H9 (cell line): ENCODE results near the gene PLXNC1. TPM values are rescaled to one million over a fixed set of nuclear protein-coding genes. Genes with fewer than 3 reads are reported as not detected.

ENCODE experiments used
- DNase-seq: peaks from one replicate; pipeline ENCODE4 v3.0.0-alpha.2; 2017
- H2AFZ ChIP-seq: one replicate; pipeline ENCODE4 v1.6.1; 2013; ENCODE audit warnings: mild to moderate bottlenecking, low read length, control low read depth, moderate library complexity
- H2AK5ac ChIP-seq: 2 replicates; pipeline ENCODE4 v1.6.1; 2013; ENCODE audit warnings: low read length, control low read depth, mixed read lengths; ENCODE audit not compliant: insufficient read length
- H2BK120ac ChIP-seq: one replicate; pipeline ENCODE4 v1.6.1; 2013; ENCODE audit warnings: low read depth, mild to moderate bottlenecking, low read length, control low read depth, inconsistent platforms; ENCODE audit not compliant: poor library complexity, severe bottlenecking
- H2BK12ac ChIP-seq: 2 replicates; pipeline ENCODE4 v1.6.1; 2013; ENCODE audit warnings: low read length, control low read depth, mixed read lengths, low read depth; ENCODE audit not compliant: insufficient read length
- H2BK15ac ChIP-seq: 2 replicates; pipeline ENCODE4 v1.6.1; 2013; ENCODE audit warnings: low read depth, low read length, control low read depth
- H2BK20ac ChIP-seq: one replicate; pipeline ENCODE4 v1.6.1; 2013; ENCODE audit warnings: low read depth, mild to moderate bottlenecking, low read length, control low read depth, inconsistent platforms; ENCODE audit not compliant: poor library complexity, severe bottlenecking
- H2BK5ac ChIP-seq: 2 replicates; pipeline ENCODE4 v1.6.1; 2013; ENCODE audit warnings: low read length, control low read depth, mixed read lengths; ENCODE audit not compliant: insufficient read length
- H3K14ac ChIP-seq: 2 replicates; pipeline ENCODE4 v1.6.1; 2013; ENCODE audit warnings: low read length, control low read depth; ENCODE audit not compliant: insufficient read depth
- H3K18ac ChIP-seq: 2 replicates; pipeline ENCODE4 v1.6.1; 2013; ENCODE audit warnings: low read depth, mild to moderate bottlenecking, mixed read lengths, low read length, control low read depth; ENCODE audit not compliant: insufficient read length
- H3K23ac ChIP-seq: 2 replicates; pipeline ENCODE4 v1.6.1; 2013; ENCODE audit warnings: low read length, control low read depth, mixed read lengths, low read depth; ENCODE audit not compliant: insufficient read length
- H3K23me2 ChIP-seq: 2 replicates; pipeline ENCODE4 v1.6.1; 2013; ENCODE audit warnings: low read depth, mild to moderate bottlenecking, mixed read lengths, low read length, control low read depth; ENCODE audit not compliant: insufficient read length, poor library complexity, severe bottlenecking
- H3K27ac ChIP-seq: 2 replicates; pipeline ENCODE4 v1.5.1; 2013; ENCODE audit warnings: low read length, control low read depth, mixed read lengths, low read depth; ENCODE audit not compliant: insufficient read length
- H3K27me3 ChIP-seq: 2 replicates; pipeline ENCODE4 v1.6.1; 2013; ENCODE audit warnings: low read length, control low read depth, inconsistent platforms; ENCODE audit not compliant: insufficient read depth
- H3K4ac ChIP-seq: 2 replicates; pipeline ENCODE4 v1.6.1; 2013; ENCODE audit warnings: low read depth, mild to moderate bottlenecking, control low read depth, inconsistent platforms, low read length, moderate library complexity
- H3K4me1 ChIP-seq: 2 replicates; pipeline ENCODE4 v1.6.1; 2013; ENCODE audit warnings: low read length, control low read depth, inconsistent platforms; ENCODE audit not compliant: insufficient read depth
- H3K4me2 ChIP-seq: 2 replicates; pipeline ENCODE4 v1.6.1; 2013; ENCODE audit warnings: low read length, control low read depth, mixed read lengths; ENCODE audit not compliant: insufficient read length, insufficient read depth
- H3K56ac ChIP-seq: 2 replicates; pipeline ENCODE4 v1.6.1; 2013; ENCODE audit warnings: low read depth, mild to moderate bottlenecking, mixed read lengths, low read length, control low read depth; ENCODE audit not compliant: insufficient read length
- H3K79me1 ChIP-seq: 2 replicates; pipeline ENCODE4 v1.6.1; 2013; ENCODE audit warnings: low read depth, mild to moderate bottlenecking, moderate library complexity, low read length, control low read depth, inconsistent platforms; ENCODE audit not compliant: insufficient read depth, poor library complexity, severe bottlenecking
- H3K79me2 ChIP-seq: 2 replicates; pipeline ENCODE4 v1.6.1; 2013; ENCODE audit warnings: low read length, control low read depth, inconsistent platforms; ENCODE audit not compliant: insufficient read depth
- H3K9ac ChIP-seq: 2 replicates; pipeline ENCODE4 v1.6.1; 2013; ENCODE audit warnings: low read length, control low read depth, mixed read lengths; ENCODE audit not compliant: insufficient read length; ENCODE audit errors: extremely low read depth
- H3K9me3 ChIP-seq: one replicate; pipeline ENCODE4 v1.6.1; 2013; ENCODE audit warnings: low read depth, low read length, inconsistent platforms; ENCODE audit not compliant: control insufficient read depth
- H3T11ph ChIP-seq: one replicate; pipeline ENCODE4 v1.6.1; 2013; ENCODE audit warnings: mild to moderate bottlenecking, low read length, control low read depth, inconsistent platforms
- H4K20me1 ChIP-seq: one replicate; pipeline ENCODE4 v1.6.1; 2013; ENCODE audit not compliant: control insufficient read depth, insufficient read length, insufficient read depth
- H4K5ac ChIP-seq: 2 replicates; pipeline ENCODE4 v1.6.1; 2013; ENCODE audit warnings: low read depth, mild to moderate bottlenecking, mixed read lengths, low read length, control low read depth; ENCODE audit not compliant: insufficient read length
- H4K8ac ChIP-seq: replicated peaks from 2 replicates; pipeline ENCODE4 v1.6.1; 2013; ENCODE audit warnings: low read length, control low read depth, mixed read lengths, low read depth; ENCODE audit not compliant: insufficient read length
- H4K91ac ChIP-seq: 2 replicates; pipeline ENCODE4 v1.6.1; 2013; ENCODE audit warnings: low read depth, mild to moderate bottlenecking, moderate library complexity, mixed read lengths, low read length, control low read depth; ENCODE audit not compliant: insufficient read length
- H3K27ac Mint-ChIP-seq, 3 experiments: 2 replicates in 2 of 3; 3 replicates in 1 of 3; pipeline ENCODE4 v1.8.0; 2020 to 2021; ENCODE audit warnings: mixed read lengths in 3 of 3, mild to moderate bottlenecking in 1 of 3, moderate library complexity in 1 of 3
- H3K27me3 Mint-ChIP-seq: 2 replicates; pipeline ENCODE4 v1.8.0; 2021; ENCODE audit warnings: low read depth, mild to moderate bottlenecking, moderate library complexity, mixed read lengths
- H3K36me3 Mint-ChIP-seq, 3 experiments: 2 replicates in 2 of 3; 3 replicates in 1 of 3; pipeline ENCODE4 v1.8.0; 2020 to 2021; ENCODE audit warnings: low read depth in 3 of 3, mixed read lengths in 3 of 3; ENCODE audit not compliant: insufficient read depth in 1 of 3
- H3K4me1 Mint-ChIP-seq, 2 experiments: 2 replicates each; pipeline ENCODE4 v1.8.0; 2020; ENCODE audit warnings: mixed read lengths in 2 of 2
- H3K4me3 Mint-ChIP-seq, 2 experiments: 2 replicates in 1 of 2; 3 replicates in 1 of 2; pipeline ENCODE4 v1.8.0; 2020 to 2021; ENCODE audit warnings: mild to moderate bottlenecking in 2 of 2, mixed read lengths in 2 of 2, moderate library complexity in 1 of 2
- H3K9me3 Mint-ChIP-seq, 2 experiments: 2 replicates in 1 of 2; 3 replicates in 1 of 2; pipeline ENCODE4 v1.8.0; 2020; ENCODE audit warnings: mild to moderate bottlenecking in 2 of 2, mixed read lengths in 2 of 2, moderate library complexity in 1 of 2
- CTCF ChIP-seq: fragments of 200-600 bp; sonication (generic); conservative IDR thresholded peaks from 3 replicates; pipeline ENCODE4 v1.8.0; 2021; ENCODE audit warnings: antibody characterized with exemption, mild to moderate bottlenecking
- WGBS: extraction: QIAGEN DNeasy Blood & Tissue Kit; methylation state at CpG from one replicate; pipeline ENCODE4 v1.1.7; 2013; ENCODE audit warnings: missing lambda C conversion rate, low lambda C conversion rate, mixed read lengths; ENCODE audit not compliant: insufficient read length; ENCODE audit errors: extremely low coverage; 5-methylcytosine and 5-hydroxymethylcytosine counted together
- total RNA-seq: library from RNA; stranded (reverse); gene quantifications from 2 replicates; pipeline ENCODE4 v1.2.1, GENCODE V29; 2021

PLXNC1 gene
- total RNA-seq, 1 experiment from 2014 or later: 1.2 TPM

- H3K9ac ChIP-seq: no peak overlapping the region
Observed at GRCh38 chr12:94165138-94165537, 16.8 kb downstream of the PLXNC1 start.

More at GRCh38 chr12:94165138-94165537, 16.8 kb downstream of the PLXNC1 start:
- no CpG with 5 or more reads among the region's 4 CpGs for WGBS
- Histone ChIP-seq H3K27ac (no peak overlapping the region), H4K91ac (no peak overlapping the region), H3K23me2 (no peaks in the 10 kb centered on the region), H2BK12ac (no peak overlapping the region), H3T11ph (no peak overlapping the region), H2BK120ac (no peak overlapping the region), H2BK5ac (no peak overlapping the region), H4K8ac (no peak overlapping the region), H3K4me2 (peak overlapping the region; percentile 17), H3K4me1 (peaks cover 7% of the 10 kb centered on the region; the same call in 1 of the 2 replicates), H2AFZ (no peak overlapping the region), H2AK5ac (no peak overlapping the region), H3K56ac (no peak overlapping the region), H4K5ac (no peak overlapping the region), H3K23ac (no peak overlapping the region), H2BK20ac (no peak overlapping the region), H2BK15ac (no peak overlapping the region), H3K14ac (no peak overlapping the region), H3K79me2 (no peaks in the 10 kb centered on the region), H3K9me3 (no peaks in the 10 kb centered on the region), H3K18ac (no peak overlapping the region), H3K27me3 (peaks cover 50% of the 10 kb centered on the region), H4K20me1 (no peaks in the 10 kb centered on the region), H3K79me1 (no peaks in the 10 kb centered on the region), H3K4ac (no peak overlapping the region)
- H3K9me3 Mint-ChIP-seq: peaks cover 0 to 5% of the 10 kb centered on the region in 2 experiments; a peak in 1 of 5 replicates
- no peak for TF ChIP-seq CTCF
- DNase-seq: no peak
- H3K4me3 Mint-ChIP-seq: peak overlapping the region in 1 of 2 experiments; percentile 1; a peak in 1 of 5 replicates
- H3K36me3 Mint-ChIP-seq: no peaks in the 10 kb centered on the region
- peaks cover 99% of the 10 kb centered on the region for H3K27me3 Mint-ChIP-seq
- peaks cover 25 to 37% of the 10 kb centered on the region in 2 experiments for H3K4me1 Mint-ChIP-seq
- H3K27ac Mint-ChIP-seq: no peak overlapping the region
